Measurements from ENCODE around the gene DGKZ.
"Not testable (repeated sequence)": the region's sequence is repeated elsewhere in the genome, so short reads cannot be mapped to it uniquely, and the experiment has no call there.

The DGKZ gene

GRCh38 chr11:46346886-46347636 lies at the start of gene DGKZ:
DGKZ (plus strand) TSS chr11:46347463; CDS start chr11:46347660, 197 bp downstream.
- peak; percentile 64 for TF ChIP-seq CTCF (IDR thresholded peaks at IDR 0.05; ENCODE audit: low read depth, low read length, missing control alignments)
- DNase-seq (ENCODE audit: low read depth): no peak
- peak within 1 kb of the TSS; percentile 84 for H3K4me3 ChIP-seq (ENCODE audit: low read depth, low read length)

- TF ChIP-seq CTCF (IDR thresholded peaks at IDR 0.05; ENCODE audit: low read depth, low read length, missing control alignments): no peak
- no peak for DNase-seq (ENCODE audit: low read depth)
- no peak overlapping the region for H3K4me3 ChIP-seq (ENCODE audit: low read depth, low read length)
These were observed 48.4 kb upstream of the DGKZ start for GRCh38 chr11:46298699-46299433.

- TF ChIP-seq CTCF (IDR thresholded peaks at IDR 0.05; ENCODE audit: low read depth, low read length, missing control alignments): peak; percentile 12
- DNase-seq (ENCODE audit: low read depth): no peak
- no peak overlapping the region for H3K4me3 ChIP-seq (ENCODE audit: low read depth, low read length)
These were observed 47.8 kb upstream of the DGKZ start for GRCh38 chr11:46299451-46299961.

GRCh38 chr11:46300270-46300669 lies 47.0 kb upstream of the DGKZ start:
- DNase-seq (ENCODE audit: low read depth): no peak
- no peak for TF ChIP-seq CTCF (IDR thresholded peaks at IDR 0.05; ENCODE audit: low read depth, low read length, missing control alignments)
- no peak overlapping the region for H3K4me3 ChIP-seq (ENCODE audit: low read depth, low read length)

GRCh38 chr11:46302866-46303265 lies 44.4 kb upstream of the DGKZ start:
- no peak overlapping the region for H3K4me3 ChIP-seq (ENCODE audit: low read depth, low read length)
- peak; percentile 87 for DNase-seq (ENCODE audit: low read depth)
- no peak for TF ChIP-seq CTCF (IDR thresholded peaks at IDR 0.05; ENCODE audit: low read depth, low read length, missing control alignments)

- not testable (repeated sequence) for H3K4me3 ChIP-seq (ENCODE audit: low read depth, low read length); DNase-seq (ENCODE audit: low read depth)
These were observed 43.2 kb upstream of the DGKZ start for GRCh38 chr11:46304036-46304435.

GRCh38 chr11:46304605-46305179 lies 42.6 kb upstream of the DGKZ start:
- no peak for TF ChIP-seq CTCF (IDR thresholded peaks at IDR 0.05; ENCODE audit: low read depth, low read length, missing control alignments)
- no peak overlapping the region for H3K4me3 ChIP-seq (ENCODE audit: low read depth, low read length)
- DNase-seq (ENCODE audit: low read depth): no peak
